ENCODE results near the gene ABCC8. TPM values are rescaled to one million over a fixed set of nuclear protein-coding genes. Genes with fewer than 3 reads are reported as not detected.

The ABCC8 gene
- total RNA-seq: not detected in 2 replicates

GRCh38 chr11:17476317-17477083, at the start of gene ABCC8:
ABCC8 (minus strand) TSS chr11:17476845; CDS start chr11:17476776, 69 bp downstream.

GRCh38 chr11:17388609-17389210, 87.9 kb downstream of the ABCC8 start, which contains the start of gene KCNJ11:
KCNJ11 (minus strand) TSS chr11:17388659; CDS start chr11:17388091, 568 bp downstream.

GRCh38 chr11:17351510-17352176, 125.0 kb downstream of the ABCC8 start, which contains the start of gene NCR3LG1:
NCR3LG1 (plus strand) TSS chr11:17351800; CDS start chr11:17351970, 170 bp downstream.

Other genes starting within 250 kb of the ABCC8 start
- 131 and 216 TPM in 2 replicates for gene NUCB2, start 200.1 kb downstream of the ABCC8 start, total RNA-seq
- 5.6 and 11.1 TPM in 2 replicates for gene NCR3LG1, start 125.0 kb downstream of the ABCC8 start, total RNA-seq
- not detected in 2 replicates for gene KCNJ11, start 88.2 kb downstream of the ABCC8 start, total RNA-seq
- gene USH1C, start 67.6 kb upstream of the ABCC8 start, total RNA-seq: not detected in 2 replicates
- gene OTOG, start 70.4 kb upstream of the ABCC8 start, total RNA-seq: not detected in 2 replicates
- not detected in 2 replicates for gene MYOD1, start 242.7 kb upstream of the ABCC8 start, total RNA-seq